IPS DF 19.7 (cell line): ENCODE results near the gene SLC41A3.
"Not testable (repeated sequence)": the region's sequence is repeated elsewhere in the genome, so short reads cannot be mapped to it uniquely, and the experiment has no call there.

Source experiments
- DNase-seq: peaks from one replicate; pipeline ENCODE4 v3.0.0-alpha.2; 2013; ENCODE audit warnings: low read depth, low spot score

The SLC41A3 gene

GRCh38 chr3:126106336-126107202 lies 22.6 kb upstream of the SLC41A3 start:
- no peak for DNase-seq

GRCh38 chr3:126105691-126106187 lies 21.8 kb upstream of the SLC41A3 start:
- no peak for DNase-seq

- no peak for DNase-seq
Measured at GRCh38 chr3:126104742-126105605, 21.1 kb upstream of the SLC41A3 start.

GRCh38 chr3:126104028-126104635 lies 20.2 kb upstream of the SLC41A3 start:
- DNase-seq: no peak

GRCh38 chr3:126103121-126104027 lies 19.4 kb upstream of the SLC41A3 start:
- DNase-seq: no peak

DNA sequence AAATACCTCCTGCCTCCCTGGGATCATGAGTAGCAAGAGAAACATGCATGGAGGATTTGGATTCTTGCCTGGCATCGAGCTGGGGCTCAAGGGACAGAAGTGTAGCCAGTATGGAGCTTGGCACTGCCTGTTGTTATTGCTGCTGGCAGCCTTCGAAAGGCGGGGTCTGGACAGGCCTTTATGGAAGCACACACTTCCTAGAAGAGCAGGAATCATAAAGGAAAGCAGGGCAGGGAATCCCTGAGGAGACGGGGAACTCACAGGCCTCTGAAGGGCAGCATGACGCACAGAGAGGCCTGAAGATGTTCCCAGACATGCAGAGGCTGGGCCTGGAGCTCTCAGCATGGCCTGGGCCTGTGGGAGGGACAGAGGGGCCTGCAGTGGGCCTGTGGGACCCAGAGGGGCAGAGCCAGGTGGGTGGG lies 18.6 kb upstream of the SLC41A3 start:
- DNase-seq: no peak

DNA sequence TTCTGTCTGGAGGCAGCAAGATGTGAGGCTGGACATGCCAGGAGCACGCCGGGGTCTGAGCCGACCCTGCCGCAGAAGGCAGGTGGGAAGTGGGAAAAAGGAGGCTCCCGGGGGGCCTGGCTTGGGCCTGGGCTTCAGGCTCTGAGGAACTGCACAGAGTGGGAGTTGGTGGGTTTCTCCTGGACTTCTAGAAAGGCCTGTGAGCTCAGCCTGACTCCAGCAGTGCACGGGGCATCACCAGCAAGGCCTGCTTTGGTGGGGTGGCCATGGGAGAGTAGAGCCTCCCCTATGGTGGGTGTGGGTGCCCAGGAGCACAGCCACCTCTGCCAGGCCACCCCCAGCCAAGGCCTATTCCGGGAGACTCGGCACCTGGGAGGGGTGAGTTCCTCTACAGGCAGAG lies 18.1 kb upstream of the SLC41A3 start:
- no peak for DNase-seq

DNA sequence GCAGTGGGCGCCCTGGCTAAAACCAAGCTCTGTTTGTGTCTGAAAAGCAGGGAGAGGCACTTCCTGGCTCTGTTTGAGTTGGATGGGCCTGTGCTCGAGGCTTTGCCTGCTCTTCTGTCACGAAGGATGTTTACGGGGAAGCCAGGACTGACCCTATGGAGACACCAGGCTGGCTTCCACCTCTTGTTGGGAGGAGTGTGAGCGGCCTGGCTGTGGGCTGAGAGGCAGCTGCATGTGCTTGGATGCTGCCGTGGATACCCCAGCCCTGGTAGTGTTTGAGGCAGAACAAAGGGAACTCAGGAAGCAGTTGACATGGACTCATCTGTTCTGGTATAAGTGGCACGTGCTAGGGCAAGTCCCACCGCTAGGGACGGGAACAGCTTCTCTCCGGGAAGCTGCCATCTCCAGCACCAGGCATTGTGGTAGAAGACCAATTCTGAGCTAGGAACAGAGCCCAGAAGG lies 17.6 kb upstream of the SLC41A3 start:
- DNase-seq: no peak

DNA sequence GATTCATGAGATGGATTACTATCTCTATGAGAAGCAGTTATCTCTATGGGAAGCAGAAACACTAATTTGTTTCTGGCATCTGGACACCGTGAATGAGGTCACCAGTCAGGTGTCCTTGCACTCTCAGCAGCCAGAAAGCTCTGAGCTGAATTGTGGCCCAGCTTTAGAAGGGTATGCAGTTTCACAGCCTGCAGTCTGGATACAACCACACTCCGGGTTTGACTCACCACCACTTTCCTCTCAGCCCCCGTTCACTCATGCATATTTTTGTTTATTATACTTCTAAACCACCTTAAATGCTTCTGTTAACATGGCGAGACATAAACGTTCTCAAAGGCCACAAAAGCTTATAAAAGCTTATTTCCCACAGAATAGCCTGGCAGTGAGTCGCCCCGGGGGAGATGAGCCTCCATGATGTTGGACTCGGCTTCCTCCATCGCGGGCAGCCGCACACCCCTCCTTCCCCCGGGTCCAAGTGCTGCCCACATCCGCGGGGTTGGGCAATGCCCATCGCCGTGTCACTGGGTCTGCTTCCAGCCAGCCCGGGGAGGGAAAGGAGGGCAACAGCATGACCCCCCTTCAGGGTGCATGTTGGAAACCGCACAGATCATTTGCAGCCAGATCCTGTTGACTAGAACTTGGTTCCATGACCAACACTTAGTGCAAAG lies 16.8 kb upstream of the SLC41A3 start:
- DNase-seq: no peak

GRCh38 chr3:126100269-126100633 lies 16.3 kb upstream of the SLC41A3 start:
- DNase-seq: no peak

DNA sequence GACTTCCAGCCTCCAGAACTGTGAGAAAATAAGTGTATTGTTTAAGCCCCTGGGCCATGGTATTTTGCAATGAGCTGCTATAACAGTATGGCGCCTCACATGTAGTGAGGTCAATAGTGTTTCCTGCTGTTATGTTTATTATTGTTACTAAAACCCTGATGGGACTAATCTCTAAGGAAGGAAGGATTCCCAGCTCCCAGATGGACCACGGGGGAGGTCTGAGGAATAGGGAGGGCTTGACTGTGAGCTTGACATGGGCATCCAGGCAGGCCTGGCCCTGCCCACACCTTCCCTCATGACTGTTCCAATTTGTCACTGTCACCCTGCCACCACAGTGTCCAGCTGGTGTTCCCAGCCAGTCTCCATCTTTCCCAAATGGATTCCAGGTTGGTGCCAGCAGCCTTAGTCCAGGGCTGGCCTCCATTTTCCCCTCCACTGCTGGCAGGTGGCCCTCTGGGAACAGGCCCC lies 14.5 kb upstream of the SLC41A3 start:
- DNase-seq: no peak

GRCh38 chr3:126097801-126098200 lies 13.9 kb upstream of the SLC41A3 start:
- no peak for DNase-seq

DNA sequence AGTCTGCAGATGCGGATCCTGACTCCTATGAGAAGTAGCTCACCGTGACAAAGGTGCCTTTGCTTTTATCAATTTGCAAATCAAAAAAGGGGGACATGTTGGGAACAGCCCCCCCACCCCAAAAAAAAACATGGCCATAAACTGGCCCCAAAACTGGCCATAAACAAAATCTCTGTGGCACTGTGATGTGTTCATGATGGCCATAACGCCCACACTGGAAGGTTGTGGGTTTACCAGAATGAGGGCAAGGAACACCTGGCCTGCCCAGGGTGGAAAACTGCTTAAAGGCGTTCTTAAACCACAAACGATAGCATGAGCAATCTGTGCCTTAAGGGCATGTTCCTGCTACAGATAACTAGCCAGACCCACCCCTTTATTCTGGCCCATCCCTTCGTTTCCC lies 12.3 kb upstream of the SLC41A3 start:
- not testable (repeated sequence) for DNase-seq

- DNase-seq: not testable (repeated sequence)
Measured at GRCh38 chr3:126092128-126092527, 8.2 kb upstream of the SLC41A3 start.

- no peak for DNase-seq
Measured at GRCh38 chr3:126087552-126088175, 3.7 kb upstream of the SLC41A3 start.

GRCh38 chr3:126085841-126086240 lies 1.9 kb upstream of the SLC41A3 start:
- DNase-seq: no peak

DNA sequence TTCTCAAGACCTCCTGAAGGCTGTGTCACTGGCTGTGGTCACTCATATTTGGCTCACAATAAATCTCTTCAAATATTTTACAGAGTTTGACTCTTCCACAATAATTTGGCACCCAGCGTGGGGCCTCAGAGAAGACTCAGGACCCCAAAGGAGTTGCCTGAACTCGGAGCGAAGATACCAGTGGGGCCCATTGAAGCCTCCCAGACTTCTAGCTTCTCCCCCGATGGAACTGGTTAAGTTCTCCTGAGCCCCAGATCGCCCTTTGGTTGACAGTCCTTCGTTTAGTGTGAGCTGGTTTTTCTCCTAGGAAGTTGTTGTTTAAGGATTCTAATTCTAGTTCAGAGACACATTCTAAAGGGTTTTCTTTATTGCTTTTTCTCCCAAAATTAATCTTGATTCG lies 1.4 kb upstream of the SLC41A3 start:
- no peak for DNase-seq

DNA sequence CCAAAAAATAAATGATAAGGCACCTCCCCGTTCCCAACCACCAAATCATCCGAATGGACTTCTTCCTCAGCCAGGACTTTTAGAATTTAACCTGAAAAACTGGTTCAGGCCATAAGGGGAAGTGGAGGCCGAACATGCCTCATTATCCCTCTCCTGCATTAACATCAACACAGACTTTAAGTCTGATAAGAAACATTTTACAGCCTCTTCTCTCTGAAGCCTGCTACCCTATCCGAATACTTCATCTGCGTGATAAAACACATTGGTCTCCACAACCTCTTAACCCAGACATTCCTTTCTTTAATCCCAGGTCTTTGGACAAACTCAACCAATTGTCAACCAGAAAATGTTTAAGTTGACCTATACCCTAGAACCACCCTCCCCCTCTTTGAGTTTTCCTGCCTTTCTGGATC lies 850 bp upstream of the SLC41A3 start:
- DNase-seq: no peak

DNA sequence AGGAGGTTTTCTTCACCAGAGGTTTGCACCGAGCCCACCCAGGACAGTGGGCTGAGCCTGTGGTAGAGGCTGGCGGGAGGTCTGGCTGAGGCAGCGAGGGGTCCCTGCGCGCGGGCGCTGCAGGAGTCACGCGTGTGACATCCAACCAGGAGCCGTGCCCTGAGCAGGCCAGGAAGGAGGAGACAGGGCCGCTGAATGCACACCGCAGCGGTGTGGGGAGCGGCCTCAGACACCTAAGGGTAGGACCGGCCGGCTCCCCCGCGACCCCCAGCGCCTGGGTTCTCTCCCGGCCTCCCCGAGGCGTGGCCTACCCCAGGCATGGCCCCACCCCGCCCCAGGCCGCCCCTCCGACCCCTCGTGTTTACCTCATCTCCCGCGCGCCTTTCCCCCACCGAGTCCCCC lies 412 bp downstream of the SLC41A3 start:
- DNase-seq: no peak

DNA sequence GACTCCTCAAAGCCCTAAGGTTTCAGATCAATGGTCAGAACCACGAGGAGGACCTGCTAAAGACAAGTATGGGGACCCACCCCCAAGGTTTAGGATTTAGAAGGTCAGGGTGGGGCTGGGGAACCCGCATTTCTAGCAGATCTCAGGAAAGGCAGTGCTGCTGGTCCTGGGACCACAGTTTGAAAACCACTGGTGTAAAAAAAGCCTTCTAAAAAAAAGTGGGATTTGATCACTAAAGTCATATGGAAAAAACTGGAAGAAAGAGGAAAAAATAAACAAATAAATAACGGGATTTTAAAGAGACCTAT lies 832 bp downstream of the SLC41A3 start:
- no peak for DNase-seq
